Right lobe of liver (tissue), 4 donors: Measurements from ENCODE around the gene MGRN1.

Source experiments
- CTCF ChIP-seq, 4 donors: fragments of 200-600 bp in 3 of 4; fragments of 450-650 bp in 1 of 4; IDR thresholded peaks; one replicate each; pipeline versions ENCODE4 v1.5.1 to v1.8.0; 2016 to 2022; ENCODE audit warnings: antibody characterized with exemption in 4 of 4, mild to moderate bottlenecking in 2 of 4
- POLR2A ChIP-seq: fragments of 450-650 bp; IDR thresholded peaks from one replicate; pipeline ENCODE4 v1.6.1; 2017; ENCODE audit warnings: antibody characterized with exemption, mild to moderate bottlenecking
- donor health status: DM: no; HTN: no; CAD: no.
- donor health status: DM: no; HTN: no; CAD: no.
- donor health status: DM: no; HTN: yes; CAD: no.

GRCh38 chr16:4699046-4699556 is 74.5 kb downstream of the MGRN1 start:
- TF ChIP-seq CTCF (IDR thresholded peaks at IDR 0.05) (no peak), POLR2A (no peak)
